Mesendoderm (in vitro differentiated cells): ENCODE measurements around the gene SSH2.
A peak's percentile ranks its signal among the peaks of the same experiment; 100 is the strongest.

Experiments
- DNase-seq: peaks from one replicate; pipeline ENCODE4 v3.0.0; 2013
- H2AK5ac ChIP-seq: 2 replicates; pipeline ENCODE4 v1.6.1; 2013; ENCODE audit warnings: low read length, inconsistent platforms
- H2BK120ac ChIP-seq: 2 replicates; pipeline ENCODE4 v1.6.1; 2013; ENCODE audit warnings: low read depth, mild to moderate bottlenecking, low read length, moderate library complexity, mixed read lengths
- H2BK15ac ChIP-seq: replicated peaks from 2 replicates; pipeline ENCODE4 v1.6.1; 2013; ENCODE audit warnings: low read depth, mild to moderate bottlenecking, moderate library complexity
- H2BK5ac ChIP-seq: 2 replicates; pipeline ENCODE4 v1.6.1; 2013; ENCODE audit warnings: low read length, inconsistent platforms
- H3K18ac ChIP-seq: 2 replicates; pipeline ENCODE4 v1.6.1; 2013; ENCODE audit warnings: mild to moderate bottlenecking, low read length, mixed read lengths
- H3K23ac ChIP-seq: one replicate; pipeline ENCODE4 v1.6.1; 2013; ENCODE audit warnings: low read length
- H3K27ac ChIP-seq: 2 replicates; pipeline ENCODE4 v1.5.1; 2013; ENCODE audit warnings: low read depth, mild to moderate bottlenecking, inconsistent platforms, low read length, moderate library complexity
- H3K27me3 ChIP-seq: 2 replicates; pipeline ENCODE4 v1.6.1; 2013; ENCODE audit warnings: low read length, control low read depth, mild to moderate bottlenecking, inconsistent platforms; ENCODE audit not compliant: insufficient read depth, poor library complexity
- H3K36me3 ChIP-seq: 2 replicates; pipeline ENCODE4 v1.6.1; 2013; ENCODE audit warnings: low read length, inconsistent platforms; ENCODE audit not compliant: control insufficient read depth, insufficient read depth
- H3K4ac ChIP-seq: one replicate; pipeline ENCODE4 v1.6.1; 2013; ENCODE audit warnings: low read depth, mild to moderate bottlenecking, low read length, moderate library complexity
- H3K4me1 ChIP-seq: 2 replicates; pipeline ENCODE4 v1.6.1; 2013; ENCODE audit warnings: low read depth, low read length, inconsistent platforms; ENCODE audit not compliant: control insufficient read depth
- H3K4me2 ChIP-seq: 2 replicates; pipeline ENCODE4 v1.6.1; 2013; ENCODE audit warnings: low read length
- H3K4me3 ChIP-seq: 2 replicates; pipeline ENCODE4 v1.5.1; 2013; ENCODE audit warnings: mild to moderate bottlenecking, low read length
- H3K56ac ChIP-seq: one replicate; pipeline ENCODE4 v1.6.1; 2013; ENCODE audit warnings: low read length
- H3K79me1 ChIP-seq: 2 replicates; pipeline ENCODE4 v1.6.1; 2013; ENCODE audit warnings: low read length, inconsistent platforms
- H3K79me2 ChIP-seq: 2 replicates; pipeline ENCODE4 v1.6.1; 2013; ENCODE audit warnings: mild to moderate bottlenecking, low read length; ENCODE audit not compliant: control insufficient read depth, insufficient read depth
- H3K9ac ChIP-seq: 2 replicates; pipeline ENCODE4 v1.6.1; 2013; ENCODE audit warnings: low read length, inconsistent platforms
- H4K5ac ChIP-seq: one replicate; pipeline ENCODE4 v1.6.1; 2013; ENCODE audit warnings: low read length
- H4K8ac ChIP-seq: one replicate; pipeline ENCODE4 v1.6.1; 2013; ENCODE audit warnings: low read depth, mild to moderate bottlenecking, control low read depth, low read length, moderate library complexity
- WGBS: extraction: QIAGEN DNeasy Blood & Tissue Kit; methylation state at CpG from one replicate; pipeline ENCODE4 v1.1.7; 2013; ENCODE audit warnings: low lambda C conversion rate, missing lambda C conversion rate; ENCODE audit not compliant: insufficient coverage; ENCODE audit errors: extremely low coverage; 5-methylcytosine and 5-hydroxymethylcytosine counted together

SSH2 gene

GRCh38 chr17:29719469-29719868 is 210.6 kb downstream of the SSH2 start:
- Histone ChIP-seq H2BK120ac (no peak overlapping the region), H3K79me2 (no peaks in the 10 kb centered on the region), H3K4me1 (peaks cover 2% of the 10 kb centered on the region), H3K18ac (no peak overlapping the region), H4K8ac (no peak overlapping the region), H3K56ac (no peak overlapping the region), H3K4ac (no peak overlapping the region), H3K4me3 (no peak overlapping the region), H3K27me3 (no peaks in the 10 kb centered on the region), H2BK5ac (no peak overlapping the region), H2BK15ac (no peak overlapping the region), H3K36me3 (no peaks in the 10 kb centered on the region), H3K9ac (no peak overlapping the region), H3K4me2 (no peak overlapping the region), H2AK5ac (no peak overlapping the region), H4K5ac (no peak overlapping the region), H3K27ac (no peak overlapping the region), H3K79me1 (no peaks in the 10 kb centered on the region), H3K23ac (no peak overlapping the region)
- WGBS: no CpG with 5 or more reads among the region's 2 CpGs
- no peak for DNase-seq

GRCh38 chr17:29718446-29719039 is 211.5 kb downstream of the SSH2 start:
- Histone ChIP-seq H3K4me1 (peaks cover 2% of the 10 kb centered on the region), H3K9ac (no peak overlapping the region), H3K27ac (no peak overlapping the region), H3K4me2 (no peak overlapping the region), H3K79me1 (no peaks in the 10 kb centered on the region), H3K27me3 (no peaks in the 10 kb centered on the region), H3K23ac (no peak overlapping the region), H3K18ac (no peak overlapping the region), H2BK120ac (no peak overlapping the region), H4K5ac (no peak overlapping the region), H2AK5ac (no peak overlapping the region), H2BK5ac (no peak overlapping the region), H3K36me3 (no peaks in the 10 kb centered on the region), H3K79me2 (no peaks in the 10 kb centered on the region), H3K4ac (no peak overlapping the region), H3K56ac (no peak overlapping the region), H4K8ac (no peak overlapping the region), H2BK15ac (no peak overlapping the region), H3K4me3 (no peak overlapping the region)
- no CpG with 5 or more reads among the region's 8 CpGs for WGBS
- DNase-seq: no peak

GRCh38 chr17:29717817-29718216 is 212.2 kb downstream of the SSH2 start:
- no peak overlapping the region for H3K27ac ChIP-seq
- H2BK5ac ChIP-seq: no peak overlapping the region
- peaks cover under 1% of the 10 kb centered on the region for H3K4me1 ChIP-seq
- H3K4me2 ChIP-seq: no peak overlapping the region
- H2BK15ac ChIP-seq: no peak overlapping the region
- no peak overlapping the region for H3K23ac ChIP-seq
- no peak overlapping the region for H2AK5ac ChIP-seq
- H3K9ac ChIP-seq: no peak overlapping the region
- no peak overlapping the region for H3K18ac ChIP-seq
- H2BK120ac ChIP-seq: no peak overlapping the region
- no peaks in the 10 kb centered on the region for H3K79me2 ChIP-seq
- DNase-seq: no peak
- H4K5ac ChIP-seq: no peak overlapping the region
- no peak overlapping the region for H4K8ac ChIP-seq
- no peaks in the 10 kb centered on the region for H3K36me3 ChIP-seq
- H3K4me3 ChIP-seq: no peak overlapping the region
- no peak overlapping the region for H3K4ac ChIP-seq
- H3K79me1 ChIP-seq: no peaks in the 10 kb centered on the region
- no peaks in the 10 kb centered on the region for H3K27me3 ChIP-seq
- no peak overlapping the region for H3K56ac ChIP-seq

- WGBS: no CpG with 5 or more reads among the region's 4 CpGs
Observed at GRCh38 chr17:29716566-29716965, 213.5 kb downstream of the SSH2 start.

GRCh38 chr17:29715680-29716079 is 214.3 kb downstream of the SSH2 start:
- Histone ChIP-seq H3K4me3 (no peak overlapping the region), H3K79me2 (no peaks in the 10 kb centered on the region), H3K56ac (no peak overlapping the region), H3K4me2 (no peak overlapping the region), H3K27me3 (no peaks in the 10 kb centered on the region), H3K4me1 (no peaks in the 10 kb centered on the region), H2BK5ac (no peak overlapping the region), H3K23ac (no peak overlapping the region), H2BK15ac (no peak overlapping the region), H3K79me1 (no peaks in the 10 kb centered on the region), H3K18ac (no peak overlapping the region), H2BK120ac (no peak overlapping the region), H4K8ac (no peak overlapping the region), H3K27ac (no peak overlapping the region), H2AK5ac (no peak overlapping the region), H3K9ac (no peak overlapping the region), H3K4ac (no peak overlapping the region), H3K36me3 (no peaks in the 10 kb centered on the region), H4K5ac (no peak overlapping the region)
- no CpG with 5 or more reads among the region's 2 CpGs for WGBS
- peak; percentile 28 for DNase-seq

More at GRCh38 chr17:29716566-29716965, 213.5 kb downstream of the SSH2 start:
- no peak overlapping the region for H3K56ac ChIP-seq
- H4K8ac ChIP-seq: no peak overlapping the region
- no peak overlapping the region for H2BK5ac ChIP-seq
- H3K4me1 ChIP-seq: no peaks in the 10 kb centered on the region
- no peak overlapping the region for H4K5ac ChIP-seq
- no peaks in the 10 kb centered on the region for H3K79me1 ChIP-seq
- no peaks in the 10 kb centered on the region for H3K27me3 ChIP-seq
- DNase-seq: no peak
- H2BK120ac ChIP-seq: no peak overlapping the region
- H3K79me2 ChIP-seq: no peaks in the 10 kb centered on the region
- no peak overlapping the region for H3K4ac ChIP-seq
- no peak overlapping the region for H3K9ac ChIP-seq
- H3K18ac ChIP-seq: no peak overlapping the region
- H2AK5ac ChIP-seq: no peak overlapping the region
- H3K4me2 ChIP-seq: no peak overlapping the region
- no peak overlapping the region for H3K27ac ChIP-seq
- no peak overlapping the region for H3K23ac ChIP-seq
- H2BK15ac ChIP-seq: no peak overlapping the region
- H3K36me3 ChIP-seq: no peaks in the 10 kb centered on the region
- no peak overlapping the region for H3K4me3 ChIP-seq

- H3K9ac ChIP-seq: no peak overlapping the region
- H2AK5ac ChIP-seq: no peak overlapping the region
- no peak overlapping the region for H3K4ac ChIP-seq
- DNase-seq: no peak
- H3K4me1 ChIP-seq: no peaks in the 10 kb centered on the region
- H2BK15ac ChIP-seq: no peak overlapping the region
- no peak overlapping the region for H3K27ac ChIP-seq
- no CpG with 5 or more reads among the region's 1 CpG for WGBS
- H3K79me2 ChIP-seq: no peaks in the 10 kb centered on the region
- H3K56ac ChIP-seq: no peak overlapping the region
- H3K36me3 ChIP-seq: no peaks in the 10 kb centered on the region
- H3K23ac ChIP-seq: no peak overlapping the region
- no peaks in the 10 kb centered on the region for H3K27me3 ChIP-seq
- no peaks in the 10 kb centered on the region for H3K79me1 ChIP-seq
- H3K4me3 ChIP-seq: no peak overlapping the region
- no peak overlapping the region for H3K4me2 ChIP-seq
- no peak overlapping the region for H4K5ac ChIP-seq
- no peak overlapping the region for H2BK5ac ChIP-seq
- no peak overlapping the region for H2BK120ac ChIP-seq
- no peak overlapping the region for H3K18ac ChIP-seq
- no peak overlapping the region for H4K8ac ChIP-seq
Observed at GRCh38 chr17:29714146-29714545, 215.9 kb downstream of the SSH2 start.
